Fibroblast of villous mesenchyme (primary cell): ENCODE measurements around the gene TENT4A. TPM values are rescaled to one million over a fixed set of nuclear protein-coding genes. Genes with fewer than 3 reads are reported as not detected.

Source experiments
- DNase-seq: peaks from one replicate; pipeline ENCODE4 v3.0.0-alpha.2; 2010; ENCODE audit warnings: low read depth
- H3K4me3 ChIP-seq: 2 replicates; pipeline ENCODE4 v1.5.1; 2011; ENCODE audit warnings: low read depth, mild to moderate bottlenecking, low read length
- CTCF ChIP-seq: IDR thresholded peaks from 2 replicates; pipeline ENCODE4 v1.5.1; 2012; ENCODE audit warnings: low read depth, mild to moderate bottlenecking, low read length; ENCODE audit not compliant: insufficient read depth
- total RNA-seq: library from RNA; depleted of rRNA; stranded (reverse); fragments of >200 nt; gene quantifications from 2 replicates; pipeline ENCODE4 v1.2.3, GENCODE V29; 2012

TENT4A gene
- total RNA-seq, 1 donor: 23.3 TPM

GRCh38 chr5:6758236-6758635 lies 45.0 kb downstream of the TENT4A start:
- no peak overlapping the region for H3K4me3 ChIP-seq
- TF ChIP-seq CTCF: no peak
- DNase-seq: no peak

- H3K4me3 ChIP-seq: no peak overlapping the region
- DNase-seq: no peak
- no peak for TF ChIP-seq CTCF
These were observed 45.5 kb downstream of the TENT4A start for GRCh38 chr5:6758706-6759105.

- no peak overlapping the region for H3K4me3 ChIP-seq
- DNase-seq: no peak
- TF ChIP-seq CTCF: no peak
These were observed 46.2 kb downstream of the TENT4A start for GRCh38 chr5:6759401-6759800.

GRCh38 chr5:6759983-6760382 lies 46.8 kb downstream of the TENT4A start:
- DNase-seq: no peak
- H3K4me3 ChIP-seq: no peak overlapping the region
- no peak for TF ChIP-seq CTCF

GRCh38 chr5:6760686-6761085 lies 47.5 kb downstream of the TENT4A start:
- no peak for DNase-seq
- TF ChIP-seq CTCF: no peak
- no peak overlapping the region for H3K4me3 ChIP-seq

- no peak for DNase-seq
- TF ChIP-seq CTCF: no peak
- H3K4me3 ChIP-seq: no peak overlapping the region
These were observed 48.1 kb downstream of the TENT4A start for GRCh38 chr5:6761333-6761732.

GRCh38 chr5:6762116-6762515 lies 48.9 kb downstream of the TENT4A start:
- DNase-seq: no peak
- TF ChIP-seq CTCF: no peak
- H3K4me3 ChIP-seq: no peak overlapping the region
